ENCODE data around the gene CUEDC2.

The CUEDC2 gene

GRCh38 chr10:102453502-102453901 is 21.1 kb upstream of the CUEDC2 start:
- H3K27ac ChIP-seq, result no peak overlapping the region

GRCh38 chr10:102452672-102453340 is 20.4 kb upstream of the CUEDC2 start:
- H3K27ac ChIP-seq, result no peak overlapping the region
- no peak for TF ChIP-seq CTCF (conservative IDR thresholded peaks at IDR 0.05)

More at GRCh38 chr10:102453502-102453901, 21.1 kb upstream of the CUEDC2 start:
- no peak for TF ChIP-seq CTCF (conservative IDR thresholded peaks at IDR 0.05)

- TF ChIP-seq CTCF (conservative IDR thresholded peaks at IDR 0.05), result no peak
- peak within 1 kb of the TSS; percentile 99 for H3K27ac ChIP-seq
Measured at GRCh38 chr10:102451105-102451969, 19.0 kb upstream of the CUEDC2 start, which contains the start of gene C10orf95. Gene C10orf95 (minus strand): TSS chr10:102451543. CDS start chr10:102451093, 450 bp downstream.

GRCh38 chr10:102450374-102451104 is 18.2 kb upstream of the CUEDC2 start:
- TF ChIP-seq CTCF (conservative IDR thresholded peaks at IDR 0.05), result no peak

GRCh38 chr10:102450124-102450373 is 17.7 kb upstream of the CUEDC2 start:
- H3K27ac ChIP-seq, result peak overlapping the region; percentile 99
- TF ChIP-seq CTCF (conservative IDR thresholded peaks at IDR 0.05), result no peak

More at GRCh38 chr10:102450374-102451104, 18.2 kb upstream of the CUEDC2 start:
- peak overlapping the region; percentile 99 for H3K27ac ChIP-seq

- TF ChIP-seq CTCF (conservative IDR thresholded peaks at IDR 0.05), result no peak
- H3K27ac ChIP-seq, result peak overlapping the region; percentile 99
Measured at GRCh38 chr10:102449321-102450123, 17.1 kb upstream of the CUEDC2 start.

Measured in VCaP (cell line).